Measurements from ENCODE around the gene TFPI.

- TF ChIP-seq POLR2AphosphoS5 (IDR thresholded peaks at IDR 0.05; ENCODE audit: borderline replicate concordance, low read depth, low read length): no peak
- TF ChIP-seq EZH2 (IDR thresholded peaks at IDR 0.05): no peak
- no peak for TF ChIP-seq FOXP2 (optimal IDR thresholded peaks at IDR 0.05; ENCODE audit: control extremely low read depth, extremely low read length, insufficient read depth)
Measured at GRCh38 chr2:187580462-187581124, 26.4 kb upstream of the TFPI start.
